Measurements from ENCODE around the gene PRSS50.

PRSS50 gene

GRCh38 chr3:46725621-46726314 lies 8.1 kb upstream of the PRSS50 start:
- DNase-seq (ENCODE audit: low spot score), result no peak

DNA sequence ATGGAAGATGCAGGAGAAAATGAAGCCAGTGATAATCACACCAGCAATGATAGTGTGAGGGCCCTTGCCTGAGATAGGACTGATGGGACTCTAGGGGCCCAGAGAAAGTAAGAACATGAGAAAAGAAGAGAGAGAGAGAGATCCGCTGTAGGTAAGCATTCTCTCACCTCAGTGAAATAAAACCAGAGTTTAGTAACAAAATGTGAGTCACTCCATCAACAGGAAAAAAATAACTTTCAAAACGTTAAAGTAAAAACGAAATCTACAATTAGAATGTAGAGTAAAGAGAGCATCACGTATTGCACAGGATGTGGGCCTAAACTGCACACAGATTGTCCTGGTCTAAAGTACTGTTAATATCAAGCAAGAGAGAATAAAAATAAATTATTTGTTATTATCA lies 6.8 kb upstream of the PRSS50 start:
- no peak for DNase-seq (ENCODE audit: low spot score)

DNA sequence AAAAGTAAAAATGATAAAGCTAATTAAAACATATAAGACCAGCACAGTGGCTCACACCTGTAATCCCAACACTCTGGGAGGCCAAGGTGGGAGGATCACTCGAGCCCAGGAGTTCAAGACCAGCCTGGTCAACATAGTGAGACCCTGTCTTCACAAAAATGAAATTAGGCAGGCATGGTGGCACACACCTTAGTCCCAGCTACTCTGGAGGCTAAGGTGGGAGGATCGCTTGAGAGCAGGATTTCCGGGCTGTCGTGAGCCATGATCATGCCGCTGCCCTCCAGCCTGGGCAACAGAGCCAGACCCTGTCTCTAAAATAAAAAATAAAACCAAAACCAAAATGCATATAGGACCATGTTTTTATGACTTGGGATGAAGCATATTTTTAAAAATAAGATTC lies 4.8 kb upstream of the PRSS50 start:
- no peak for DNase-seq (ENCODE audit: low spot score)

DNA sequence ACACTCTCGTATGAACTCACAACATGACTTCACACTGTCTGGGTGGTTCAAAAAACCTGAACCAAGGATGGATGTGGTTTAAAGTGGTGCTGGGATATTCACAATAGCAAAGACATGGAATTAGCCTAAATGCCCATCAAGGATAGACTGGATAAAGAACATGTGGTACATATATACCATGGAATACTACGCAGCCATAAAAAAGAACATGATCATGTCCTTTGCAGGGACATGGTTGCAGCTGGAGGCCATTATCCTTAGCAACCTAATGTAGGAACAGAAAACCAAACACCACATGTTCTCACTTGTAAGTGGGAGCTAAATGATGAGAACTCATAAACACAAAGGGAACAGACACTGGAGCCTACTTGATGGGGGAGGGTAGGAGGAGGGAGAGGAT lies 3.3 kb upstream of the PRSS50 start:
- DNase-seq (ENCODE audit: low spot score), result no peak

- no peak for DNase-seq (ENCODE audit: low spot score)
Observed at GRCh38 chr3:46719735-46720271, 2.1 kb upstream of the PRSS50 start.

GRCh38 chr3:46719044-46719565 lies 1.4 kb upstream of the PRSS50 start:
- no peak for DNase-seq (ENCODE audit: low spot score)

DNA sequence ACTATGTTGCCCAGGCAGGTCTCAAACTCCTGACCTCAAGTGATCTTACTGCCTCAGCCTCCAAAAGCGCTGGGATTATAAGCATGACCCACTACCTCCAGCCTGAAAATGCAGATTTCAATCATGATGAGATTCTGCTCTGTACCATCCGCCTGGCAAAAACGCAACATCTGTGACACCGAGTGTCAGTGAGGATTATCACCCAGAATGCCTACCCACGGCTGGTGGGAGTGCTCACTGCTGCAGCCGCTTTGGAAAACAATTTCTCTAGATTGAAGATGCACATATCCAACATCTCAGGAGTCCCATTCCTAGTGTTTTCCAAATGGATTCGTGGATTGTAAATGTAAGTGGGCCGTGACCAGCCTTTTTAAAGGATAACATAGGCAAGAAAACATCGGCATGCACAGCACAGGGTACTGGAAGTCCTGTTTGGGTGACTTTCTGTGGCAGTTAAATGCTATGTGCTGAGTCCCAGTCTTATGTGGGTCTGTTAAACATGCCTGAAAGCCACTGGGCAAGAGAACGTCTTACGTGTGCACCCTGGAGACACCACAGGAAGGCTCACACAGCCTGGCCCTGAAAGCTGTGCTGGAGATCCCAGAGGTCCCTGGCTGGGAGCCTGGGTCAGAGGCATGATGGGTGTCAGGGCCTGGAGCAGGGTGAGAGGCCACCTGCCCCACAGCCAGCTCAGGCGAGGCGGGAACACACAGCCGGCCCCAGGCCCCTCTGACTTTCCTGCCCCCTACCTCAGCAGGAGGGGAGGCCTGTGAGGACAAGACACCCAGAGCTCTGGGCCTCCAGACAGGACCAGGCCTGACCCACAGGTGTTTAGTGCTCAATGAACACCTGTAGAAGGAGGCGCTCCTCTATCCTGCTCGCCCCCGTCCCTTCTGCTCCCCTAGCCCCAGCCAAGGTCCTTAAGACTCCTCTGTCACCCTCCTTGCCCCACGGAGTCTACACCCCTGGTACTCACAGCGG lies 918 bp downstream of the PRSS50 start:
- no peak for DNase-seq (ENCODE audit: low spot score)

DNA sequence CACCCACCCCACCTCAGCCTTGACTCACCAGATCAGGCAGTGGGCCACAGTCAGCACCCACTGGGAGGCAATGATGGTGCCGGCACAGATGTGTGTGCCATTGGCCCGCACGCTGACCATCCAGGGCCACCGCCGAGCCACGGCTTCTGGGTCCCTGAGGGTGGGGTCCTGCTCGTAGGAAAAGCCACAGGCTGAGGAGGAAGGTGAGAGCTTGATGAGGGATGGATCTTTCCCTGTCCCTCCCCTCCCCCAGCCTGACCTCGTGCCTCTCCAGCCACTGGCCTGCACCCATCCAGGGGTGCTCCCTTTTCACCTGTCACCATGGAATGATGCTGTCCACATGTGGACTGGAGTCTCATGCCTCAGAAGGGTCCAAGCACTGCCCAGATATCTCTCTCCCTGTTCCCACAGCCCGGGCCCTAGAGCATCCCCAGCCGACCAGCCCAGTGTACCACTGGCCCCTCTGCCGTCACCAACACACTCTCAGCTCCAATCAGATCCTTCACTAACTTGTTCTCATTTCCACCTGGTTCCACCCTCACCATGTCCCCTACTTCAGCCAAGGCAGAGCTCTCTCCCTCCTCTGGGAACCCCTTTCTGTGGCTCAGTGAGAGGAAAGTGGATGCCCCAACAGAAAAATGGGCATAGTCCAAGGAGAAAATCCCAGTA lies 2.0 kb downstream of the PRSS50 start:
- DNase-seq (ENCODE audit: low spot score), result no peak

GRCh38 chr3:46714728-46715506 lies 2.8 kb downstream of the PRSS50 start:
- no peak for DNase-seq (ENCODE audit: low spot score)

DNA sequence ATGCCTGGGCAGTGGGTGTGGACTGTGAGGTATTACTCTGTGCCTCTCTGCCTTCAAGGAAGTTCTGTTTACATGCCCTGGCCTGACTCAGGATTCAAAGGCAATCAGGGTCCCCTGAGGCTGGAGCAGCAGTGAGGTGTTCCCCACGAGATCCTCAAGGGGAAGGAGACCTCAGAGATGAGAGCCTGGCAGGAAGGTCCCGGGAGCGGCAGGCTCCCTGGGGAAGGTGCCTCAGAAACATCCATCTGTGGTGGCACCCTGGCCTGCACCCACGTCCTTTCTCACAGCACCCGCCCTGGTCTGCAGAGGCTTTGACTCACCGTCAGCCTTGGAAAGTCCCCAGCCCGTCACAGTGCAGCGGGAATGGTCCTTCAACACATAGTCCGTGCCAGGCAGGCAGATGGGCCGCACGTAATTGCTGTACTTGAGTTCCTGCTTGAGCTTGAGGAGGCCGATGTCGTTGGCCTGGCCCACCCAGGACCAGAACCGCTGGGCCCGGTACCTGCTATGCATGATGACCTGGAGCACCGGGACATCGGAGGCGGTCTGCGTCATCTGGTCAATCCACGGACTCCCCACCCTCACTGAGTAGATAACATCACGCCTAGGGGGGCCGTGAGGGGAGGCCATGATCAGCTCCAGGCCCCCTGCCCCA lies 3.6 kb downstream of the PRSS50 start:
- DNase-seq (ENCODE audit: low spot score), result no peak

DNA sequence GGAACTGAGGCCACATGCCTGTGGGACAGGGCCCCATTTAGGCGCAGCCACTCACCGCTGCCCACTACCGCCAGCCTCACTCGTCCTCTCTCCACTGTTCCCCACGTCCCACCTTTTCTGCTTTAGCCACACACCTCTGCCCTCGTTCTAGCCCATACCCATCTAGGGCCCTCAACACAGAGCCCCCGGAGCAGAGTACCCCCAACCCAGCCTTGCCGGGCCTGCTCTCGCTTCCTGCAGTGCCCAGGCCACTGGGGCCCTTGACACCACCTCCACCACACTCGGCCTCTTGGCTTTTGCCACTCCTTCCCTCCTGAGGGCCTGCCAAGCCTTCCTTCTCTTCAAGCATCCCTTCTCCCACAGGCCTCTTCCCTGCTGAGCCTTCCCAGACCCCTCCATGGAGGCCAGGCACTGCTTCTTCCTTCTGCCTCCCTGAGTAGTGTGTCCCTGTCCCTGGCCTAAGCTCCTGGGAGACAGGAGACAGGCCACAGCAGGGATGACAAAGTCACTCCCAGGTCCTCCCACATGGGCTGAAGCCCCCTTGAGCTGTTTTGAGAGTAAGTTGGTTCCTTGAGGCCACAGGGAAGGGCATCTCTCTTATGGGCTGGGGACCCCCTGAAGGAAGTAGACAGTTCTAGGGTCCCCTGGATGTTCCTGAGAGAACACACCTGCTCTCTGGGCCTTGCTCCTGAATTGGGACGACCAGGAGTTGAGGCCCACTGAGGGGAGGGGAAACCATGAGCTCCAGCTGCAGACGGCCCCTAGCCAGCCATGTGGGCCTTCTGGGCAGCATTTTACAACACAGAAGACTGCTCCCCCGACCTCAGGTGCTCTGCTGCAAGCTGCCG lies 4.4 kb downstream of the PRSS50 start:
- no peak for DNase-seq (ENCODE audit: low spot score)

- DNase-seq (ENCODE audit: low spot score), result no peak
Observed at GRCh38 chr3:46712191-46713049, 5.2 kb downstream of the PRSS50 start.

DNA sequence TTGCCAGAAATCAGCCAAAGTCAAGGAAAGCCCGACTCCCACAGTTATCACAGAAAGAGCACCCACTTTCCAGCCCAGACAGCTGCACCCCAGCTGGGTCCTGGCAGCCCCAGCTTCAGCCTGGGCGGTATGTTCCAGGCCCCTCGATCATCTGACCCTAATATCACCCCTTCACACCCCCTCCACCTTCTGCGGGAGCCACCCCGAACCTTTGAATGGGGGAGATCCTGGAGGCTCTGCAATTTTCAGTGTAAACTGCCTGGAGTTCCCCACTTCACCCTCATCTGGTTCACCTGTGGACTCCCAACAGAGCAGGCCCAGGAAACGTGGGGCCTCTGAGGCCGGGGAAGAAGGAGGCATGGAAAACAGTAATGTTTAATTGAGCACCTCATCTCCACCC lies 5.9 kb downstream of the PRSS50 start:
- no peak for DNase-seq (ENCODE audit: low spot score)

- DNase-seq (ENCODE audit: low spot score), result no peak
Observed at GRCh38 chr3:46711305-46711704, 6.4 kb downstream of the PRSS50 start.

- no peak for DNase-seq (ENCODE audit: low spot score)
Observed at GRCh38 chr3:46710671-46711295, 6.9 kb downstream of the PRSS50 start.

GRCh38 chr3:46710229-46710628 lies 7.4 kb downstream of the PRSS50 start:
- DNase-seq (ENCODE audit: low spot score), result no peak

DNA sequence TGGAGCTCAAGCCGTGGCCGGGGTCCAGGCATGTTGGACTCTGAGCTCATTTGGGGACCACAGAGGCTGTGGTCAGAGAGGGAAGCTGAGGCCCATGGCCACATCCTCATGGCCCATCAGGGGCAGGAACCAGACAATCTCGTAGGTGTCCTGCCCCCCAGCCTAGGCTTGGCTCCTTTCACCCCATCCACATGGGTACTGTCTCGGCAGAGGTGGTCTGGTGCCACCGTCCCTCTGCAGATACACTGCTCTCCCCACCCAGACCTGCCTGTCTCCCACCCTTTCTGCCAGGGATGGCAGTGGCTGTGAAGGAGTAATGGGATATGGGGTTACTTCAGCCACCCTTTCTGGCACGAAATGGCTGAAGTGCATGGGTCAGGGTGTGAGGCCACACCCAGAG lies 7.9 kb downstream of the PRSS50 start:
- no peak for DNase-seq (ENCODE audit: low spot score)

DNA sequence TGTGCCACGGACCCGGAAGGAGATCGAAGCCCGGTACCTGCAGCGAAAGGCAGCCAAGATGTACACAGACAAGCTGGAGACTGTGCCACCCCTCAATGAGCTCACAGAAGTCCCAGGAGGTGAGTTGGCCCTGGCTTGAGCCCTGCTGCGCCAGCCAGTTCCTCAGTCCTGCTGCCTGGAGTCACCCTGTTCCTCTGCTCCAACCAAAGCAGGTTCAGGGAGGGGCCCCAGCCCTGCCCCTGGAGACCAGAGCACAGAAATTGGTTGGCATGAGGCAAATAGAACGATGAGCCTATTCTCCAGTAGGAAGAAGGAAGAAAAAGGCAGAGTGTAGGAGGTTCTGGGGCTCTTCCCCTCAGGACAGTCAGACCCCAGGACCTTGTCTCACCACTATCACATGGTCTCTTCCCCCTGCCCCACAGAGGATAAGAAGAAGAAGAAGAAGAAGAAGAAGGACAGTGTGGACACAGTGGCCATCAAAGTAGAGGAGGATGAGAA lies 8.5 kb downstream of the PRSS50 start:
- no peak for DNase-seq (ENCODE audit: low spot score)
